ENCODE measurements around the gene LRFN2.

LRFN2 gene

DNA sequence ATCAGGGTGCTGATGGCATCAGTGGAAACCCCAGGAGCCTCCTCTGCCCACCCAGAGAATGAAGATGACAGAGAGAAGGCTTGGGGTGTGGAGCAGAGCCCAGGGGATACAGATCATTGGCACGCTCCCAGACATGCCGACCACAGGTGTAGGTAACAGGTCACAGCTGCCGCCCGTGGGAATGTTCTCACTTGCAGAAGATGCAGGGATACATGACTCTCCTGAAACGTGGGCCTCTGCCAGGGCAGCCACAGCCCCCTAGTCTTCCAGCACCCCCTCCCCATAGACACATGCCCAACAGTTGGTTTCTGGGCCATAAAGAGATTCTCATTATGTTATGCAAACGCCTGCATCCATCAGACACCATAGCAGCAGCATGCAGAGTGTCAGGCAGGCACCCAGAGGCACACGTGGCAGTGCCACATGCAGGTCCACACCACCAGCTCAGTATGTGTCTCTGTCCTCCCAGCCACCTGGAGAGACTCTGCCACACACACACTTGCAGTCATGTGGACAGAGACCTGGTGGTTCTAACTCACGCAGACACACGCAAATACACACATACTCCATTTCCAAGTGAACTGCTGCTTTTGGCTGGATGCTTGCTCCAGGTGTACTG lies 45.5 kb downstream of the LRFN2 start:
- DNase-seq = no peak

GRCh38 chr6:40540790-40541189 lies 46.4 kb downstream of the LRFN2 start:
- no peak for DNase-seq

- no peak for DNase-seq
These were observed 47.3 kb downstream of the LRFN2 start for GRCh38 chr6:40539853-40540252.

DNA sequence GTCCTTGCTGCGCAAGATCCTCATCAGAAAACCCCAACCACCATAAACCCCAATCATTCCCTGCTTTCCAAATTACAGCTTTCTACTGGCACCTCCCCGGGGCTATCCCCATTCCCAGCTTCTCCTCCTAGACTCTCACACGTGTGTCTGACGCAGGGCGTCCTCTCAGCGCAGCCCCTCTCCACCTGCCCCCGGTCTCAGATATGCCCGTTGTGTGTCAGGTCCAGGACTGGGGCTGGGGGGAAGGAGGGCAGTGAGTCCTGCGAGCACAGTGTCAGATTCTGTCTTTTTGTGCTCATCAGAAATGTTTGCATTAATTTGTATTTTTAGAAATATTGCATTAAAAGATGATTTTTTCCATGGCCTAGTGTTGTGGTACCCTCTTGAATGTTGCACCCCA lies 48.6 kb downstream of the LRFN2 start:
- DNase-seq = no peak

GRCh38 chr6:40537446-40537845 lies 49.7 kb downstream of the LRFN2 start:
- DNase-seq = no peak

GRCh38 chr6:40536442-40536841 lies 50.7 kb downstream of the LRFN2 start:
- no peak for DNase-seq

DNA sequence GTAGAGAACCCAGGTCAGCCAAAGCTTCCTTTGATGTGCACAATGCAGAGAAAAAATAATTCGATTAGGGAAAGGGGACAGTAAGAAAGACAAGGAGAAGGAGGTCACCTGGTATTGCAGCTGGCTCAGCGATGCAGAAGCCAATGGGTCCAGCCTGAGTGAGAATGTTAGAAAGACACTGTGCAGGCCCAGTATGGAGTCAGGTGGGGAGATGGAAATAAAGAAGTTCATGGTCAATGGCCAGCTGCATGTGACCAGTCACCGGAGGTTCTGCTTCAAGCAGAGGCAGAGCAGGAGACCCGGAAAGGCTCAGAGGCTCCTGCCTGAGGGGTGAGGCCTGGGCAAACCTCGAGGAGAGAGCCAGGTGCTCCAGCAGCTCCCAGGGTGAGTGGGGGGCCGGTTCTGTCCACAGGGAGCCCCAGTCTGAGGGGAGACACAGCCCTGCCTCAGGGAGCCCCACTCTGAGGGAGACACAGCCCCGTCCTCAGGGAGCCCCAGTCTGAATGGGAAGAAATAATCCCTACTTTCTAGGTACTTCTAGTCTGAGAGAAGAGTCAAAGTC lies 51.3 kb downstream of the LRFN2 start:
- no peak for DNase-seq

GRCh38 chr6:40535110-40535818 lies 51.9 kb downstream of the LRFN2 start:
- no peak for DNase-seq

DNA sequence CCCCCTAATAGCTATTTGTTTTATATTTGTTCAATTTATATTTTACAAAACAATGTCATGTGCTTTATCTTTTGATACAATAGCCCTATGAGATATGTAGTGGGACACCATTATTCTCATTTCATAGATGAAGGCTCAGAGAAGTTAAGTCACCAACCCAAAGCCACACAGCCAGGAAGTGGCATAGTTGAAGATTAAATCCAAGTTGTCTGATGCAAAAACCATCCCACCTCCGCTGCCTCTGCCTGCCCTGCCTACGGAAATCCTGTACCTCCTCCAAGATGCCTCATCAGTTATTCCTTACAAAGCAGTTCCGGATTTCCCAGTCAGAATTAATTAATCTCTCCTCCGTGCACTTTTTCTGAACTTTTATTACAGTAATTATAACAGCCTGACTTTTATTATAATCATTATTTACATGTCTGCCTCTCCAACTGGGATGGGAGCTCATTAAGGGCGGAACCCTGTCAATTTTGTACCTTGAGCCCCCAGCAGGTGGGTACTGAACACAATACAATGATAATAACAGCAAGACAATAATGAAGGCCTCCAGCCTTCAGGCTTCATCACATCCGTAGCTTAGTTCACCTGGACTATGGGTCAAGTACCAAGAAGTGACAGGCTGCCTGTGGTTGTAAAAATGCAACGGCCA lies 54.7 kb downstream of the LRFN2 start:
- no peak for DNase-seq

DNA sequence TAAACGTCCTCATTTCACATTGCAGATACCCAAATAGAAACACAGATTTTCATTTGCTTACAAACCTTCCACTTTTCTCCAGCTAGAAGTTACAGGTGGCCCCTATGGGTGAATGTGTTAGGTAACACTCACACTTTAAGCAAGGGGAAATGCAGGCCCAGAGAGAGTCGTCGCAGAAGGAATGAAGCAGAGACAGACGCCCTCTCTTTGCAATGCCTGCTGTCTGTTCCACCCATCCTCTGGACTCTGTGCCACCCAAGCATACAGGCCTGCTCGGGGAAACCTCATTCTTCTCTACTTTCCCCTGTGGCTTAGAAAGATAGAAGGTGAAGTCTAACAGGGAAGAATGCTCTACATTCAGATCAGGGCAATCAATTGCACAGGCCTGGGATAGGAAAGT lies 57.2 kb downstream of the LRFN2 start:
- DNase-seq = no peak

DNA sequence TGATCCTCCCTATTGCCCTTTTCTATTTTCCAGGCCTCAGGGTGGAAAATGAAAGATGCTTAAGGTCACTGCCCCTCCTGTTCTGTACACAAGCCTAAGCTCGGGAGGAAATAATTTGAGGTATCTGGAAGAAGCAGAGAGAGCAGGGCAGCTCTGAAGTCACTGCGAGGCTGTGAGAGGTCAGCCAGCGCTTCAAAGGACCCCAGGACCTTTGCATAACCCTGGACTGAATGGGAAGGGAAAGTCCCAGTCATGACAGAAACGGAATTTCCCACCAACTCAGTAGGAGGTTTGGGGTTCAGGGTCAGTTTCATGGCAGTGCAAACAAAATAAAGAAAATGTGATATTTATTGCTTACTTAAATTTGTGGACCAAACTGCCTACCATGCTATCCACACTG lies 58.1 kb downstream of the LRFN2 start:
- DNase-seq = no peak

GRCh38 chr6:40528051-40528450 lies 59.1 kb downstream of the LRFN2 start:
- no peak for DNase-seq

GRCh38 chr6:40526036-40526435 lies 61.1 kb downstream of the LRFN2 start:
- DNase-seq = no peak

- DNase-seq = no peak
These were observed 62.2 kb downstream of the LRFN2 start for GRCh38 chr6:40524797-40525585.

DNA sequence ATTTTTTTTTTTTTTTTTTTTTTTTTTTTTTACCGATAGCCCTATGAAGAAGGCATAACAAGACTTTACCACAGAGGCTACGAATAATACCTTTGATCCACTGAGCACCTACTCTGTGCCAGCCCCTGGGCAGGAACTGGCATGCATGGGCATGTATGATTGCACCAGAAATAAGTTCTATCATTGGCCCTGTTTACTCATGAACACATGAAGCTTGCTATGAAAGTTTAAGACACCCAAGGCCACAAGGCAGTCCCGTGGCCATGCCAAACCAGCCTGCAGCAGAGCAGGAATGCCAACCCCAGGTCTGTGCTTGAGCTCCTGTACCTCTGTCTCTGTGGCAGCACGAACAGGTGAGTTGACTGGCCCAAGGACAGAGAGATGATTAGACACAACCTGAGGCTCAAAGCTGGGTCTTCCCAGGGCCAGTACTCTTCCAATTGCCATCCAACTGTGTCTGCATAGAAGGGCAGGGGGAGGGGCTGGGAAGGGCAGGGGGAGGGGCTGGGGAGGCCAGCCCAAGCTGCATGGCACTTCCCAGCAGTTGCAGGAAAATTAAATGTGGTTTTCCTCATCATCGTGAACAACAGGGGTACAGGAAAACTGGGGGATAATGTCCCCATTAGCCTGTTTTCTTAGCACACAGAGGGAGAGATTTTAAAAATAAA lies 63.5 kb downstream of the LRFN2 start:
- DNase-seq = no peak

GRCh38 chr6:40521496-40521895 lies 65.7 kb downstream of the LRFN2 start:
- no peak for DNase-seq

DNA sequence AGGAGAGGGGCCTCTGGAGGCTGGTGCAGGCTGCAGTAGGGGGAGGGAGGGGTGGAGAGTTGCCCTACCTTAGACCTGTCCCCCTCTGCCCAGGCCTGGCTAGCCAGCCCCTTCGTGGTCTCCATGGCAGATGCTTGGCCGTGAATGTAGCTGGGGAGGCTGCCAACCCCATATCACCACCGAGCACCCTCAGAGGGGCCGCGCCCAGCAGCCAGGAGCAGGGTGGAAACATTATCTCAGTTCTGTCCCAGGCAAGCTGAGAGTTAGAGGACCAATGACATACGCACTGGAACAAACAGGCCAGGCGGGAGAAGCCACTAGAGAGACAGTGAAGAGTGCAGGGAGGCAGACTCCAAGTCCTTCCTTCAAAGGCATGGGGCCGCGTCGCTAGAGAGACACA lies 66.5 kb downstream of the LRFN2 start:
- peak; percentile 39 for DNase-seq

GRCh38 chr6:40520084-40520483 lies 67.1 kb downstream of the LRFN2 start:
- DNase-seq = no peak

- no peak for DNase-seq
These were observed 69.5 kb downstream of the LRFN2 start for GRCh38 chr6:40517654-40518053.

DNA sequence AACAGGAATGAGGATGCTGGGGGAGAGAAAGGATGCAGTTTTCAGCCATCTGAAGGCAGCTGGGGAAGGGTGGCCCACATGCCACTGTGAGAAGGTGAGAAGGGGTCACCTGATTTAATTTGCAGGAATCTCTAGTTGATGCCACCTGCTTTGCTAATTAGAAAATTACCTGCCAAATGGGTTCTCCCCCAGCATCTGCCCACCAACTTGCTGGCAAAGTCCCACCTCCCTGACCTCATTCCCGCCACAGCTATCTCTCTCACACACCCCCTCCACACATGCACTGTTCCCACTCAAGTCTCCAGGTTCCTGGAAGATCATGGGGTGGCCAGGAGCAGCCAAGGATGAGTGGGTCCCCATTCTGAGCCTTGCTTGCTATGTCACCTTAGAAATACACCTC lies 70.7 kb downstream of the LRFN2 start:
- DNase-seq = no peak

DNA sequence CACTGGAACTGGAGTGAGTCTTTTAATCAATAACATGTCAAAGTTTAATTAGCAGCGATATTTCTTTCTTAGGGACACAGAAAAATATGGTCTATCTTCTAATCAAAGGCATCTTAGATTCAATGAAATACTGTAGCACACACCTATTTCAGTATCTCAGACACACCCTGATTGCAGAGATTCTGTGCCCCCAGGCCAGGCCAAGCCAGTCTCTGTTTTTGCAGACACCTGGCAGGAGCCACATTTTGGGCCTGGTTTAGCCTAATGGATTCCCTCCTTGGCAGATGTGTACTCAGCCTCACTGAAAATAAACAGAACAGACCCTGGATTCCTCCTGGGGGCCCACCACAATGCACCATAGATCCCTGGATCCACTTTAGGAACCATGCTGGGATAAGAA lies 74.8 kb downstream of the LRFN2 start:
- no peak for DNase-seq

- no peak for DNase-seq
These were observed 75.3 kb downstream of the LRFN2 start for GRCh38 chr6:40511884-40512283.

- DNase-seq = no peak
These were observed 76.7 kb downstream of the LRFN2 start for GRCh38 chr6:40510442-40510841.

Data from NCI-H2029 (cell line).